K562 (cell line): Measurements from ENCODE around the gene SERTAD3. TPM values are rescaled to one million over a fixed set of nuclear protein-coding genes. Genes with fewer than 3 reads are reported as not detected.
A peak's percentile ranks its signal among the peaks of the same experiment; 100 is the strongest.

ENCODE experiments used
- CREBBP ChIP-seq: IDR thresholded peaks from one replicate; pipeline ENCODE4 v1.6.1; 2012; ENCODE audit warnings: low read depth, mild to moderate bottlenecking, control low read depth, inconsistent platforms, low read length
- CREM ChIP-seq: IDR thresholded peaks from 2 replicates; pipeline ENCODE4 v1.6.1; 2014; ENCODE audit warnings: antibody characterized with exemption, low read depth
- EGR1 ChIP-seq: fragments of 450-650 bp; conservative IDR thresholded peaks from 2 replicates; pipeline ENCODE4 v1.6.1; 2017; ENCODE audit warnings: mild to moderate bottlenecking
- JUND ChIP-seq, 2 experiments: IDR thresholded peaks; 2 replicates in 1 of 2; 3 replicates in 1 of 2; pipeline ENCODE4 v1.6.1; 2011; ENCODE audit warnings: borderline replicate concordance in 2 of 2, low read depth in 2 of 2, low read length in 2 of 2, improper control_type of control experiment in 1 of 2, missing biosample characterization in 1 of 2, missing genetic modification characterization in 1 of 2, missing genetic modification reagents in 1 of 2
- KLF13 ChIP-seq: fragments of 450-650 bp; IDR thresholded peaks from 2 replicates; pipeline ENCODE4 v1.6.1; 2016; ENCODE audit warnings: missing genetic modification characterization, low read depth, mild to moderate bottlenecking, missing compliant biosample characterization, moderate library complexity, borderline replicate concordance
- MCM7 ChIP-seq, 2 experiments: fragments of 450-650 bp; IDR thresholded peaks; 2 replicates each; pipeline ENCODE4 v1.6.1; 2016 to 2018
- NFATC3 ChIP-seq: fragments of 450-650 bp; IDR thresholded peaks from 2 replicates; pipeline ENCODE4 v1.6.1; 2017; ENCODE audit warnings: mild to moderate bottlenecking
- NFIC ChIP-seq: fragments of 450-650 bp; IDR thresholded peaks from 2 replicates; pipeline ENCODE4 v1.6.1; 2017; ENCODE audit warnings: mild to moderate bottlenecking, inconsistent platforms
- SMAD3 ChIP-seq: fragments of 450-650 bp; formaldehyde crosslinking; conservative IDR thresholded peaks from 2 replicates; pipeline ENCODE4 v1.4.0; 2020; ENCODE audit warnings: mild to moderate bottlenecking
- TAF1 ChIP-seq: IDR thresholded peaks from 2 replicates; pipeline ENCODE4 v1.6.1; 2011; ENCODE audit warnings: mild to moderate bottlenecking, low read length, moderate library complexity; ENCODE audit not compliant: insufficient read depth, control insufficient read depth, severe bottlenecking; ENCODE audit errors: extremely low read depth
- ZC3H4 ChIP-seq: sonication (generic); formaldehyde crosslinking; IDR thresholded peaks from 2 replicates; pipeline ENCODE4 v1.9.0; 2021; ENCODE audit warnings: missing genetic modification reagents, borderline replicate concordance
- ZFP36 ChIP-seq: fragments of 150-350 bp; IDR thresholded peaks from 2 replicates; pipeline ENCODE4 v1.6.1; 2018; ENCODE audit warnings: low read length, low read depth; ENCODE audit not compliant: partially characterized antibody
- ZNF12 ChIP-seq: sonication (generic); formaldehyde crosslinking; IDR thresholded peaks from 2 replicates; pipeline ENCODE4 v1.4.0; 2020; ENCODE audit warnings: mild to moderate bottlenecking, missing genetic modification reagents
- ZNF586 ChIP-seq: fragments of 450-650 bp; formaldehyde crosslinking; conservative IDR thresholded peaks from 2 replicates; pipeline ENCODE4 v1.4.0; 2020; ENCODE audit warnings: mild to moderate bottlenecking, moderate library complexity
- polyA plus RNA-seq, 8 experiments: library from polyadenylated mRNA; depleted of rRNA in 4 of 8; stranded (reverse) in 5 of 8; unstranded in 3 of 8; fragments of >200 nt; fragmentation: Nextera tagmentation in 2 of 8; fragmentation: Illumina TruSeq in 1 of 8; extraction: Ambion mirVana in 2 of 8; extraction: Trizol in 1 of 8; gene quantifications; 2 replicates each; pipeline versions ENCODE4 v1.2.1 to v1.2.3, GENCODE V29; 2011 to 2014; ENCODE audit warnings: inconsistent platforms in 1 of 8, missing spikeins in 1 of 8
- total RNA-seq, 7 experiments: library from RNA; depleted of rRNA in 6 of 7; stranded (reverse); fragments of >200 nt in 6 of 7; fragmentation: Illumina TruSeq in 2 of 7; extraction: Trizol in 2 of 7; gene quantifications; 2 replicates each; pipeline versions ENCODE4 v1.2.1 to v1.2.3, GENCODE V29; 2011 to 2021; ENCODE audit warnings: low replicate concordance in 1 of 7
- TF ChIP-seq, protein P1 (sequence below), 2 experiments: fragments of 450-650 bp; formaldehyde crosslinking in 1 of 2; IDR thresholded peaks; 2 replicates each; pipeline versions ENCODE4 v1.4.0 to v1.6.1; 2014 to 2020; ENCODE audit warnings: mild to moderate bottlenecking in 2 of 2, borderline replicate concordance in 1 of 2, low read depth in 1 of 2
- TF ChIP-seq, protein P2 (sequence below): IDR thresholded peaks from 2 replicates; pipeline ENCODE4 v1.6.1; 2011; ENCODE audit not compliant: insufficient read length; ENCODE audit errors: extremely low read depth
- TF ChIP-seq, protein P3 (sequence below): fragments of 200-800 bp; sonication (Bioruptor generic); IDR thresholded peaks from 2 replicates; pipeline ENCODE4 v1.6.1; 2017; ENCODE audit warnings: missing genetic modification characterization, missing compliant biosample characterization

SERTAD3 gene
- total and polyA plus RNA-seq, 9 of the 15 experiments (the other 6 are each of a cell fraction or from before 2014, with no cell fraction given) = 5.4 to 28.9 (median 17.5) TPM

DNA sequence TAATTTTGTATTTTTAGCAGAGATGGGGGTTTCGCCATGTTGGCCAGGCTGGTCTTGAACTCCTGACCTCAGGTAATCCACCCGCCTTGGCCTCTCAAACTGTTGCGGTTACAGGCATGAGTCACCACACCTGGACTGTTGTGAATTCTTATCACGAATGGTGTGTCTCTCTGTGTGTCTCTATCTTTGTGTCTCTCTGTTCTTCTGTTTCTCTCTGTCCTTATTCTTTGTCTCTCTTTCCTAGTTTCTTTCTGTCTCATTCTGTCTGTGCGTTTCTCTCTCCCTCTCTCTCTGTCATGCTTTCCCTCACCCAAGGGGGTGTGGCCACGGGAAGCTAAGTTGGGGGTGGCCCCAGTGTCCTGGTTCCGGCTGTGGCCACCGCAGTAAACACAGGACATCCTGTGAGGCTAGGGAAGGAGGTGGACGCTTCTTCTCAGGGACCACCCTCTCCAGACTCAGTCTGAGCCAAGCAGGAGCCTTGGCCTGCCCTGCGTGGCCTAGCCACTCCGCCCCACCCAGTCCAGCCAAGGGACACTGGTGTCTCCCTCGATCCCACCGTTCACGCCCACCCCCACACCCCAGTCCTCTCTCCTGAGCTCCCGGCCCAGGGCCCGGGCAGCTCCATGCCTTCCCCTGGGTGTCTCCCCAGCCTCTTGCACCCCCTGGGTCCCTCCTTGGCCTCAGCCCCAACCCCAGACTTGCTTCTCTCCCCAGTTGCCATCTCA lies 27.1 kb downstream of the SERTAD3 start (continued):
- TF ChIP-seq, protein P1, sequence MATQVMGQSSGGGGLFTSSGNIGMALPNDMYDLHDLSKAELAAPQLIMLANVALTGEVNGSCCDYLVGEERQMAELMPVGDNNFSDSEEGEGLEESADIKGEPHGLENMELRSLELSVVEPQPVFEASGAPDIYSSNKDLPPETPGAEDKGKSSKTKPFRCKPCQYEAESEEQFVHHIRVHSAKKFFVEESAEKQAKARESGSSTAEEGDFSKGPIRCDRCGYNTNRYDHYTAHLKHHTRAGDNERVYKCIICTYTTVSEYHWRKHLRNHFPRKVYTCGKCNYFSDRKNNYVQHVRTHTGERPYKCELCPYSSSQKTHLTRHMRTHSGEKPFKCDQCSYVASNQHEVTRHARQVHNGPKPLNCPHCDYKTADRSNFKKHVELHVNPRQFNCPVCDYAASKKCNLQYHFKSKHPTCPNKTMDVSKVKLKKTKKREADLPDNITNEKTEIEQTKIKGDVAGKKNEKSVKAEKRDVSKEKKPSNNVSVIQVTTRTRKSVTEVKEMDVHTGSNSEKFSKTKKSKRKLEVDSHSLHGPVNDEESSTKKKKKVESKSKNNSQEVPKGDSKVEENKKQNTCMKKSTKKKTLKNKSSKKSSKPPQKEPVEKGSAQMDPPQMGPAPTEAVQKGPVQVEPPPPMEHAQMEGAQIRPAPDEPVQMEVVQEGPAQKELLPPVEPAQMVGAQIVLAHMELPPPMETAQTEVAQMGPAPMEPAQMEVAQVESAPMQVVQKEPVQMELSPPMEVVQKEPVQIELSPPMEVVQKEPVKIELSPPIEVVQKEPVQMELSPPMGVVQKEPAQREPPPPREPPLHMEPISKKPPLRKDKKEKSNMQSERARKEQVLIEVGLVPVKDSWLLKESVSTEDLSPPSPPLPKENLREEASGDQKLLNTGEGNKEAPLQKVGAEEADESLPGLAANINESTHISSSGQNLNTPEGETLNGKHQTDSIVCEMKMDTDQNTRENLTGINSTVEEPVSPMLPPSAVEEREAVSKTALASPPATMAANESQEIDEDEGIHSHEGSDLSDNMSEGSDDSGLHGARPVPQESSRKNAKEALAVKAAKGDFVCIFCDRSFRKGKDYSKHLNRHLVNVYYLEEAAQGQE (IDR thresholded peaks at IDR 0.05; ENCODE audit: borderline replicate concordance) = no peak; the same call in 1 of the 2 replicates
- TF ChIP-seq, protein P1 (CRISPR knock-in tag; IDR thresholded peaks at IDR 0.05; ENCODE audit: low read depth) = 0 out of 2 replicates have a peak, but pooled peaks have one; percentile 45
- TF ChIP-seq ZFP36 (peak; percentile 8), KLF13 (peak; percentile 65; the same call in 1 of the 2 replicates), ZNF12 (CRISPR knock-in tag) (no peak), JUND (IDR thresholded peaks at IDR 0.05; ENCODE audit: borderline replicate concordance, low read depth, low read length) (peak; percentile 95), JUND (tag; IDR thresholded peaks at IDR 0.05; ENCODE audit: borderline replicate concordance, low read depth, low read length) (peak; percentile 97; the same call in 2 of the 3 replicates), ZC3H4 (CRISPR knock-in tag) (no peak), EGR1 (peak; percentile 43; the same call in 1 of the 2 replicates), CREM (peak; percentile 43; the same call in 1 of the 2 replicates), SMAD3 (no peak), ZNF586 (CRISPR knock-in tag) (no peak), NFATC3 (peak; percentile 66; the same call in 1 of the 2 replicates), TAF1 (peak; percentile 52), MCM7 (IDR thresholded peaks at IDR 0.05) (no peak), CREBBP (no peak), NFIC (peak; percentile 66)
- TF ChIP-seq, protein P2, sequence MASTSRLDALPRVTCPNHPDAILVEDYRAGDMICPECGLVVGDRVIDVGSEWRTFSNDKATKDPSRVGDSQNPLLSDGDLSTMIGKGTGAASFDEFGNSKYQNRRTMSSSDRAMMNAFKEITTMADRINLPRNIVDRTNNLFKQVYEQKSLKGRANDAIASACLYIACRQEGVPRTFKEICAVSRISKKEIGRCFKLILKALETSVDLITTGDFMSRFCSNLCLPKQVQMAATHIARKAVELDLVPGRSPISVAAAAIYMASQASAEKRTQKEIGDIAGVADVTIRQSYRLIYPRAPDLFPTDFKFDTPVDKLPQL = no peak
- TF ChIP-seq, protein P3, sequence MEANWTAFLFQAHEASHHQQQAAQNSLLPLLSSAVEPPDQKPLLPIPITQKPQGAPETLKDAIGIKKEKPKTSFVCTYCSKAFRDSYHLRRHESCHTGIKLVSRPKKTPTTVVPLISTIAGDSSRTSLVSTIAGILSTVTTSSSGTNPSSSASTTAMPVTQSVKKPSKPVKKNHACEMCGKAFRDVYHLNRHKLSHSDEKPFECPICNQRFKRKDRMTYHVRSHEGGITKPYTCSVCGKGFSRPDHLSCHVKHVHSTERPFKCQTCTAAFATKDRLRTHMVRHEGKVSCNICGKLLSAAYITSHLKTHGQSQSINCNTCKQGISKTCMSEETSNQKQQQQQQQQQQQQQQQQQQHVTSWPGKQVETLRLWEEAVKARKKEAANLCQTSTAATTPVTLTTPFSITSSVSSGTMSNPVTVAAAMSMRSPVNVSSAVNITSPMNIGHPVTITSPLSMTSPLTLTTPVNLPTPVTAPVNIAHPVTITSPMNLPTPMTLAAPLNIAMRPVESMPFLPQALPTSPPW (CRISPR knock-in tag) = peak; percentile 47
